ENCODE results near the gene ZFAND4. TPM values are rescaled to one million over a fixed set of nuclear protein-coding genes. Genes with fewer than 3 reads are reported as not detected.

The ZFAND4 gene
- total RNA-seq, 1 donor from 2014 or later = 11.1 TPM

GRCh38 chr10:45594276-45595157 lies 78.1 kb downstream of the ZFAND4 start:
- peak overlapping the region; percentile 73 for H3K27ac ChIP-seq (replicated peaks)
- peak; percentile 93 for DNase-seq
- no peaks in the 10 kb centered on the region for H3K27me3 ChIP-seq (ENCODE audit: low read depth)
- peaks cover 8% of the 10 kb centered on the region for H3K36me3 ChIP-seq
- peak overlapping the region; percentile 87 for H3K4me3 ChIP-seq
- peaks cover 2% of the 10 kb centered on the region for H3K9me3 ChIP-seq (replicated peaks)
- intact Hi-C loops (cut with micrococcal nuclease) = no loop called here
- peaks cover 39% of the 10 kb centered on the region for H3K4me1 ChIP-seq
- no peak for TF ChIP-seq CTCF (IDR thresholded peaks at IDR 0.05; ENCODE audit: borderline replicate concordance)

- peak overlapping the region; percentile 87 for H3K4me3 ChIP-seq
- H3K4me1 ChIP-seq = peaks cover 39% of the 10 kb centered on the region
- no peak for DNase-seq
- H3K27me3 ChIP-seq (ENCODE audit: low read depth) = no peaks in the 10 kb centered on the region
- TF ChIP-seq CTCF (IDR thresholded peaks at IDR 0.05; ENCODE audit: borderline replicate concordance) = no peak
- intact Hi-C loops (cut with micrococcal nuclease) = no loop called here
- peak overlapping the region; percentile 73 for H3K27ac ChIP-seq (replicated peaks)
- peaks cover 10% of the 10 kb centered on the region for H3K36me3 ChIP-seq
- peaks cover 2% of the 10 kb centered on the region for H3K9me3 ChIP-seq (replicated peaks)
Observed at GRCh38 chr10:45593938-45594275, 78.7 kb downstream of the ZFAND4 start.

- intact Hi-C loops (cut with micrococcal nuclease) = no loop called here
- H3K9me3 ChIP-seq (replicated peaks) = peaks cover 2% of the 10 kb centered on the region
- no peak for DNase-seq
- peak overlapping the region; percentile 87 for H3K4me3 ChIP-seq
- no peak for TF ChIP-seq CTCF (IDR thresholded peaks at IDR 0.05; ENCODE audit: borderline replicate concordance)
- H3K36me3 ChIP-seq = peaks cover 10% of the 10 kb centered on the region
- no peaks in the 10 kb centered on the region for H3K27me3 ChIP-seq (ENCODE audit: low read depth)
- no peak overlapping the region for H3K27ac ChIP-seq (replicated peaks)
- H3K4me1 ChIP-seq = peaks cover 39% of the 10 kb centered on the region
Observed at GRCh38 chr10:45592926-45593325, 79.6 kb downstream of the ZFAND4 start.

GRCh38 chr10:45592432-45592831 lies 80.1 kb downstream of the ZFAND4 start:
- intact Hi-C loops (cut with micrococcal nuclease) = no loop called here

GRCh38 chr10:45591280-45591679 lies 81.3 kb downstream of the ZFAND4 start:
- intact Hi-C loops (cut with micrococcal nuclease) = no loop called here

More at GRCh38 chr10:45592432-45592831, 80.1 kb downstream of the ZFAND4 start:
- Histone ChIP-seq H3K27ac (replicated peaks) (no peak overlapping the region), H3K36me3 (peaks cover 10% of the 10 kb centered on the region), H3K4me3 (peak overlapping the region; percentile 87), H3K4me1 (peaks cover 39% of the 10 kb centered on the region), H3K27me3 (ENCODE audit: low read depth) (no peaks in the 10 kb centered on the region), H3K9me3 (replicated peaks) (peaks cover 2% of the 10 kb centered on the region)
- TF ChIP-seq CTCF (IDR thresholded peaks at IDR 0.05; ENCODE audit: borderline replicate concordance) = no peak
- DNase-seq = no peak

More at GRCh38 chr10:45591280-45591679, 81.3 kb downstream of the ZFAND4 start:
- no peak overlapping the region for H3K27ac ChIP-seq (replicated peaks)
- DNase-seq = no peak
- peaks cover 39% of the 10 kb centered on the region for H3K4me1 ChIP-seq
- H3K27me3 ChIP-seq (ENCODE audit: low read depth) = no peaks in the 10 kb centered on the region
- H3K9me3 ChIP-seq (replicated peaks) = peaks cover 6% of the 10 kb centered on the region
- no peak for TF ChIP-seq CTCF (IDR thresholded peaks at IDR 0.05; ENCODE audit: borderline replicate concordance)
- H3K36me3 ChIP-seq = peaks cover 10% of the 10 kb centered on the region
- no peak overlapping the region for H3K4me3 ChIP-seq

All from left ventricle myocardium inferior (tissue), 1 donor.